GM12878 (cell line): ENCODE results near the gene SIGLEC12. TPM values are rescaled to one million over a fixed set of nuclear protein-coding genes. Genes with fewer than 3 reads are reported as not detected.

Experiments used
- ATF2 ChIP-seq: IDR thresholded peaks from 2 replicates; pipeline ENCODE4 v1.6.1; 2012; ENCODE audit warnings: low read length, inconsistent platforms
- NR2F1 ChIP-seq: fragments of 450-650 bp; conservative IDR thresholded peaks from 2 replicates; pipeline ENCODE4 v1.6.1; 2017; ENCODE audit warnings: mild to moderate bottlenecking
- polyA plus RNA-seq, 11 experiments: library from polyadenylated mRNA; depleted of rRNA in 4 of 11; unstranded in 6 of 11; stranded (reverse) in 5 of 11; fragments of >200 nt; fragmentation: Nextera tagmentation in 4 of 11; fragmentation: Illumina TruSeq in 1 of 11; extraction: Ambion mirVana in 4 of 11; extraction: Trizol in 1 of 11; gene quantifications; 1 replicate in 1 of 11; 2 replicates in 10 of 11; pipeline versions ENCODE4 v1.2.1 to v1.2.3, GENCODE V29; 2011 to 2016; ENCODE audit warnings: inconsistent platforms in 2 of 11, missing spikeins in 2 of 11, low read depth in 1 of 11
- total RNA-seq, 4 experiments: library from RNA; depleted of rRNA in 3 of 4; stranded (reverse); fragments of >200 nt in 3 of 4; fragmentation: Illumina TruSeq in 1 of 4; extraction: Trizol in 1 of 4; gene quantifications; 2 replicates each; pipeline versions ENCODE4 v1.2.1 to v1.2.3, GENCODE V29; 2013 to 2021
- TF ChIP-seq, protein P1 (sequence below): fragments of 450-650 bp; formaldehyde crosslinking; IDR thresholded peaks from 2 replicates; pipeline ENCODE4 v1.5.0; 2022; ENCODE audit warnings: mild to moderate bottlenecking, missing genetic modification characterization
- TF ChIP-seq, protein P2 (sequence below): fragments of 450-650 bp; IDR thresholded peaks from 2 replicates; pipeline ENCODE4 v1.6.1; 2017; ENCODE audit warnings: mild to moderate bottlenecking, moderate library complexity

SIGLEC12 gene
- total and polyA plus RNA-seq, 10 of the 15 experiments (the other 5 are each of a cell fraction or from before 2014, with no cell fraction given), result 0.03 to 0.18 (median 0.06) TPM; not detected in 5

- TF ChIP-seq, protein P1, sequence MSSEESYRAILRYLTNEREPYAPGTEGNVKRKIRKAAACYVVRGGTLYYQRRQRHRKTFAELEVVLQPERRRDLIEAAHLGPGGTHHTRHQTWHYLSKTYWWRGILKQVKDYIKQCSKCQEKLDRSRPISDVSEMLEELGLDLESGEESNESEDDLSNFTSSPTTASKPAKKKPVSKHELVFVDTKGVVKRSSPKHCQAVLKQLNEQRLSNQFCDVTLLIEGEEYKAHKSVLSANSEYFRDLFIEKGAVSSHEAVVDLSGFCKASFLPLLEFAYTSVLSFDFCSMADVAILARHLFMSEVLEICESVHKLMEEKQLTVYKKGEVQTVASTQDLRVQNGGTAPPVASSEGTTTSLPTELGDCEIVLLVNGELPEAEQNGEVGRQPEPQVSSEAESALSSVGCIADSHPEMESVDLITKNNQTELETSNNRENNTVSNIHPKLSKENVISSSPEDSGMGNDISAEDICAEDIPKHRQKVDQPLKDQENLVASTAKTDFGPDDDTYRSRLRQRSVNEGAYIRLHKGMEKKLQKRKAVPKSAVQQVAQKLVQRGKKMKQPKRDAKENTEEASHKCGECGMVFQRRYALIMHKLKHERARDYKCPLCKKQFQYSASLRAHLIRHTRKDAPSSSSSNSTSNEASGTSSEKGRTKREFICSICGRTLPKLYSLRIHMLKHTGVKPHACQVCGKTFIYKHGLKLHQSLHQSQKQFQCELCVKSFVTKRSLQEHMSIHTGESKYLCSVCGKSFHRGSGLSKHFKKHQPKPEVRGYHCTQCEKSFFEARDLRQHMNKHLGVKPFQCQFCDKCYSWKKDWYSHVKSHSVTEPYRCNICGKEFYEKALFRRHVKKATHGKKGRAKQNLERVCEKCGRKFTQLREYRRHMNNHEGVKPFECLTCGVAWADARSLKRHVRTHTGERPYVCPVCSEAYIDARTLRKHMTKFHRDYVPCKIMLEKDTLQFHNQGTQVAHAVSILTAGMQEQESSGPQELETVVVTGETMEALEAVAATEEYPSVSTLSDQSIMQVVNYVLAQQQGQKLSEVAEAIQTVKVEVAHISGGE (CRISPR knock-in tag), result no peak
- TF ChIP-seq, protein P2, sequence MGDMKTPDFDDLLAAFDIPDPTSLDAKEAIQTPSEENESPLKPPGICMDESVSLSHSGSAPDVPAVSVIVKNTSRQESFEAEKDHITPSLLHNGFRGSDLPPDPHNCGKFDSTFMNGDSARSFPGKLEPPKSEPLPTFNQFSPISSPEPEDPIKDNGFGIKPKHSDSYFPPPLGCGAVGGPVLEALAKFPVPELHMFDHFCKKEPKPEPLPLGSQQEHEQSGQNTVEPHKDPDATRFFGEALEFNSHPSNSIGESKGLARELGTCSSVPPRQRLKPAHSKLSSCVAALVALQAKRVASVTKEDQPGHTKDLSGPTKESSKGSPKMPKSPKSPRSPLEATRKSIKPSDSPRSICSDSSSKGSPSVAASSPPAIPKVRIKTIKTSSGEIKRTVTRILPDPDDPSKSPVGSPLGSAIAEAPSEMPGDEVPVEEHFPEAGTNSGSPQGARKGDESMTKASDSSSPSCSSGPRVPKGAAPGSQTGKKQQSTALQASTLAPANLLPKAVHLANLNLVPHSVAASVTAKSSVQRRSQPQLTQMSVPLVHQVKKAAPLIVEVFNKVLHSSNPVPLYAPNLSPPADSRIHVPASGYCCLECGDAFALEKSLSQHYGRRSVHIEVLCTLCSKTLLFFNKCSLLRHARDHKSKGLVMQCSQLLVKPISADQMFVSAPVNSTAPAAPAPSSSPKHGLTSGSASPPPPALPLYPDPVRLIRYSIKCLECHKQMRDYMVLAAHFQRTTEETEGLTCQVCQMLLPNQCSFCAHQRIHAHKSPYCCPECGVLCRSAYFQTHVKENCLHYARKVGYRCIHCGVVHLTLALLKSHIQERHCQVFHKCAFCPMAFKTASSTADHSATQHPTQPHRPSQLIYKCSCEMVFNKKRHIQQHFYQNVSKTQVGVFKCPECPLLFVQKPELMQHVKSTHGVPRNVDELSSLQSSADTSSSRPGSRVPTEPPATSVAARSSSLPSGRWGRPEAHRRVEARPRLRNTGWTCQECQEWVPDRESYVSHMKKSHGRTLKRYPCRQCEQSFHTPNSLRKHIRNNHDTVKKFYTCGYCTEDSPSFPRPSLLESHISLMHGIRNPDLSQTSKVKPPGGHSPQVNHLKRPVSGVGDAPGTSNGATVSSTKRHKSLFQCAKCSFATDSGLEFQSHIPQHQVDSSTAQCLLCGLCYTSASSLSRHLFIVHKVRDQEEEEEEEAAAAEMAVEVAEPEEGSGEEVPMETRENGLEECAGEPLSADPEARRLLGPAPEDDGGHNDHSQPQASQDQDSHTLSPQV, result no peak
- TF ChIP-seq NR2F1, result no peak
- TF ChIP-seq ATF2, result no peak
These were observed 15.5 kb downstream of the SIGLEC12 start (continued) for GRCh38 chr19:51485960-51486660.
